HEK293 (cell line): ENCODE results near the gene TNIK.
A peak's percentile ranks its signal among the peaks of the same experiment; 100 is the strongest.

Experiments
- CTCF ChIA-PET: fragments of 350-600 bp; formaldehyde crosslinking; extraction: SDS; loops from one replicate; lab custom pipeline; 2021; ENCODE audit warnings: antibody characterized with exemption; lab: Yijun Ruan, JAX
- POLR2A ChIA-PET: fragments of 300-600 bp; formaldehyde crosslinking; extraction: SDS; loops from one replicate; lab custom pipeline; 2020; ENCODE audit warnings: antibody characterized with exemption, inconsistent platforms; lab: Yijun Ruan, JAX
- H3K27ac ChIP-seq: fragments of 200-500 bp; sonication (Bioruptor generic); 2 replicates; pipeline ENCODE4 v1.5.1; 2014; ENCODE audit warnings: low read depth, low read length, control low read depth, inconsistent platforms; ENCODE audit errors: extremely low read depth
- H3K36me3 ChIP-seq, 2 experiments: fragments of 200-500 bp in 1 of 2; sonication (Bioruptor generic) in 1 of 2; 1 replicate in 1 of 2; 2 replicates in 1 of 2; pipeline ENCODE4 v1.5.1; 2014 to 2017; ENCODE audit warnings: inconsistent platforms in 2 of 2, low read length in 2 of 2; ENCODE audit not compliant: control insufficient read depth in 2 of 2, insufficient read depth in 1 of 2
- H3K4me1 ChIP-seq: fragments of 200-500 bp; sonication (Bioruptor generic); 2 replicates; pipeline ENCODE4 v1.5.1; 2014; ENCODE audit warnings: mild to moderate bottlenecking, low read length, inconsistent platforms; ENCODE audit not compliant: control insufficient read depth, insufficient read depth
- H3K4me3 ChIP-seq: 2 replicates; pipeline ENCODE4 v1.5.1; 2011; ENCODE audit warnings: low read depth, mild to moderate bottlenecking, control low read depth, low read length, moderate library complexity
- H3K9me3 ChIP-seq: fragments of 200-500 bp; sonication (Bioruptor generic); 2 replicates; pipeline ENCODE4 v1.5.1; 2014; ENCODE audit warnings: low read depth, low read length, inconsistent platforms; ENCODE audit not compliant: control insufficient read depth, insufficient read depth
- ZIC2 ChIP-seq: fragments of 450-650 bp; formaldehyde crosslinking; IDR thresholded peaks from 2 replicates; pipeline ENCODE4 v1.5.1; 2016; ENCODE audit warnings: missing biosample characterization, missing genetic modification characterization
- ZNF138 ChIP-seq: fragments of 450-650 bp; formaldehyde crosslinking; IDR thresholded peaks from 2 replicates; pipeline ENCODE4 v1.5.1; 2016; ENCODE audit warnings: missing biosample characterization, missing genetic modification characterization, borderline replicate concordance
- ZNF184 ChIP-seq: fragments of 450-650 bp; IDR thresholded peaks from 2 replicates; pipeline ENCODE4 v1.5.1; 2018; ENCODE audit warnings: missing biosample characterization, mild to moderate bottlenecking, missing genetic modification characterization
- ZNF223 ChIP-seq: fragments of 450-650 bp; formaldehyde crosslinking; IDR thresholded peaks from 2 replicates; pipeline ENCODE4 v1.5.1; 2016; ENCODE audit warnings: missing biosample characterization, missing genetic modification characterization
- ZNF530 ChIP-seq: fragments of 450-650 bp; formaldehyde crosslinking; IDR thresholded peaks from 2 replicates; pipeline ENCODE4 v1.5.1; 2016; ENCODE audit warnings: low read depth, missing biosample characterization, missing genetic modification characterization
- ZNF596 ChIP-seq: fragments of 450-650 bp; IDR thresholded peaks from 2 replicates; pipeline ENCODE4 v1.5.0; 2018; ENCODE audit warnings: missing biosample characterization, mild to moderate bottlenecking, missing genetic modification characterization, moderate library complexity
- ZNF623 ChIP-seq: fragments of 450-650 bp; formaldehyde crosslinking; IDR thresholded peaks from 2 replicates; pipeline ENCODE4 v1.5.1; 2016; ENCODE audit warnings: missing biosample characterization, missing genetic modification characterization
- ZNF660 ChIP-seq: fragments of 450-650 bp; IDR thresholded peaks from 2 replicates; pipeline ENCODE4 v1.5.1; 2018; ENCODE audit warnings: missing biosample characterization, mild to moderate bottlenecking, missing genetic modification characterization
- TF ChIP-seq, protein P1 (sequence below): fragments of 450-650 bp; formaldehyde crosslinking; IDR thresholded peaks from 2 replicates; pipeline ENCODE4 v1.5.1; 2016; ENCODE audit warnings: missing biosample characterization, missing genetic modification characterization, low read depth
- TF ChIP-seq, protein P2 (sequence below): fragments of 450-650 bp; formaldehyde crosslinking; IDR thresholded peaks from 2 replicates; pipeline ENCODE4 v1.5.1; 2016; ENCODE audit warnings: missing biosample characterization, missing genetic modification characterization
- TF ChIP-seq, protein P3 (sequence below): fragments of 450-650 bp; formaldehyde crosslinking; IDR thresholded peaks from 2 replicates; pipeline ENCODE4 v1.5.0; 2017; ENCODE audit warnings: missing biosample characterization, missing genetic modification characterization, borderline replicate concordance
- TF ChIP-seq, protein P4 (sequence below): fragments of 450-650 bp; IDR thresholded peaks from 2 replicates; pipeline ENCODE4 v1.5.1; 2018; ENCODE audit warnings: missing biosample characterization, missing genetic modification characterization
- TF ChIP-seq, protein P5 (sequence below): fragments of 450-650 bp; formaldehyde crosslinking; optimal IDR thresholded peaks from 2 replicates; pipeline ENCODE3; 2016; ENCODE audit warnings: missing biosample characterization, mild to moderate bottlenecking, missing genetic modification characterization

TNIK gene

DNA sequence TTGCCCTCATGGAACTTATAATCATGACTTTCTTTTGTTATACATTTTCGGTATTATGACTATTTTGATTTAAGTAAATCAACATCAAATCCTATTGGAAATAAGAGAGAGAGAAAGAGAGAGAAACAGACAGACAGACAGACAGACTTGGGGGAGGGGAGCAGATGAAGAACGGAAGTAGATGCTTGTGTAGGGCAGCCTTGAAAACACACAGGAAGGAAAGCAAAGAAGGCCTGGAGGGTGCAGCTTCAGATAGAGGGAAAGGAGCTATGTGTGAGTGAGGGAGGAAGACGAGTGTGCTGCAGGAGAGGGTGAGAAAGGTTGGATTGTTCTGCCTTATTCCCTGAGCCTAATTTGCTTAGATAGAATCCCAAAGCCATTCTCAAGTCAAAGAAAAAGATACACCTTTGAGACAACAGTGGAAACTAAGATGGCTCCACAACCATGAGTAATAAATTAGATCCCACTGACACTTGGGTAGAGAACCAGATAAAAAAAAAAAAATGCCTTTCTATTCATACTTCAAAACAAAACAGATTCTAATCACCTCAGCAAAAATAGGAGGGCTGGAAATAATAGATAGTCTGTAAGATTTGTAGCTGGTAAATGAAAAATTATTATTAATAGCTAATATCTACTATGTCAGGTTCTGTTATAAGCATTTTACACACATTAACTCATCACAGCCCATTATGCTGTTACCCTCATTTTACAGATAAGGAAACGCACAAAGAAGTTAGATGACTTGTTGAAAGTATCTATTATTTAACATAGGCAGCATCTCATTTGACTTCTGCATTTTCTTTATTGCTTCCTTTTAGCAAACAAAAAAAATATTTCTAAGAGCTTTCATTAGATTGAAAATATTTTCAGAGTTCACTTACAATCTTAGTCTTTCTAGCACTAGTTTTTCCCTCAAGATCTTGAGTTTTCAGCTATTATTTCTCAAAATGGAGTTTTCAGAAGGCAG, 214.1 kb downstream of the TNIK start (continued):
- TF ChIP-seq, protein P1, sequence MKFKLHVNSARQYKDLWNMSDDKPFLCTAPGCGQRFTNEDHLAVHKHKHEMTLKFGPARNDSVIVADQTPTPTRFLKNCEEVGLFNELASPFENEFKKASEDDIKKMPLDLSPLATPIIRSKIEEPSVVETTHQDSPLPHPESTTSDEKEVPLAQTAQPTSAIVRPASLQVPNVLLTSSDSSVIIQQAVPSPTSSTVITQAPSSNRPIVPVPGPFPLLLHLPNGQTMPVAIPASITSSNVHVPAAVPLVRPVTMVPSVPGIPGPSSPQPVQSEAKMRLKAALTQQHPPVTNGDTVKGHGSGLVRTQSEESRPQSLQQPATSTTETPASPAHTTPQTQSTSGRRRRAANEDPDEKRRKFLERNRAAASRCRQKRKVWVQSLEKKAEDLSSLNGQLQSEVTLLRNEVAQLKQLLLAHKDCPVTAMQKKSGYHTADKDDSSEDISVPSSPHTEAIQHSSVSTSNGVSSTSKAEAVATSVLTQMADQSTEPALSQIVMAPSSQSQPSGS (tag by site-specific recombination), result no peak
- TF ChIP-seq, protein P2, sequence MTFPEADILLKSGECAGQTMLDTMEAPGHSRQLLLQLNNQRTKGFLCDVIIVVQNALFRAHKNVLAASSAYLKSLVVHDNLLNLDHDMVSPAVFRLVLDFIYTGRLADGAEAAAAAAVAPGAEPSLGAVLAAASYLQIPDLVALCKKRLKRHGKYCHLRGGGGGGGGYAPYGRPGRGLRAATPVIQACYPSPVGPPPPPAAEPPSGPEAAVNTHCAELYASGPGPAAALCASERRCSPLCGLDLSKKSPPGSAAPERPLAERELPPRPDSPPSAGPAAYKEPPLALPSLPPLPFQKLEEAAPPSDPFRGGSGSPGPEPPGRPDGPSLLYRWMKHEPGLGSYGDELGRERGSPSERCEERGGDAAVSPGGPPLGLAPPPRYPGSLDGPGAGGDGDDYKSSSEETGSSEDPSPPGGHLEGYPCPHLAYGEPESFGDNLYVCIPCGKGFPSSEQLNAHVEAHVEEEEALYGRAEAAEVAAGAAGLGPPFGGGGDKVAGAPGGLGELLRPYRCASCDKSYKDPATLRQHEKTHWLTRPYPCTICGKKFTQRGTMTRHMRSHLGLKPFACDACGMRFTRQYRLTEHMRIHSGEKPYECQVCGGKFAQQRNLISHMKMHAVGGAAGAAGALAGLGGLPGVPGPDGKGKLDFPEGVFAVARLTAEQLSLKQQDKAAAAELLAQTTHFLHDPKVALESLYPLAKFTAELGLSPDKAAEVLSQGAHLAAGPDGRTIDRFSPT (tag by site-specific recombination), result no peak
- no peak for TF ChIP-seq ZIC2 (tag by site-specific recombination)
- no peak for TF ChIP-seq ZNF223 (tag by site-specific recombination)
- TF ChIP-seq ZNF596 (tag by site-specific recombination), result no peak
- no peak for TF ChIP-seq ZNF138 (tag by site-specific recombination)
- no peak for TF ChIP-seq ZNF530

DNA sequence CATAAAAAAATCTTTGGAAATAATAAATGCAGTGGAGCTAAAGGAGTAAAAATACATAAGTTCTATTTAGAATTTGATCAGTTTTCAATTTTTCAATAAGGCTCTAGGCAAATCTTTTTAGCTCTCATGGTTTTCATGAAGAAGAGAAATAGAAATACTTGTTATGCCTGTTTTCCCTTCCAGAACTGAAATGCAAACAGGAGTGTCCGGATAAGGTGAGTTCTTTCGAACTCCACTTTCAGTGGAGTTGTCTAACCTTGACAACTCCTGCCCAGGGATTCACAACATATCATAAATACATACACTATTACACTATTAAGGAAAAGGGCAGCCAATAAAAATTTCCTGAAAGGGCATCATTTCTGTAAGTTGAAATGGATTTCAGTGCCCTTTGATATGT, 217.3 kb downstream of the TNIK start:
- no peak overlapping the region for H3K27ac ChIP-seq
- H3K36me3 ChIP-seq, result no peaks in the 10 kb centered on the region
- TF ChIP-seq ZNF184 (tag by site-specific recombination) (no peak), ZNF623 (tag by site-specific recombination) (no peak), ZNF660 (tag by site-specific recombination) (no peak)
- TF ChIP-seq, protein P3, sequence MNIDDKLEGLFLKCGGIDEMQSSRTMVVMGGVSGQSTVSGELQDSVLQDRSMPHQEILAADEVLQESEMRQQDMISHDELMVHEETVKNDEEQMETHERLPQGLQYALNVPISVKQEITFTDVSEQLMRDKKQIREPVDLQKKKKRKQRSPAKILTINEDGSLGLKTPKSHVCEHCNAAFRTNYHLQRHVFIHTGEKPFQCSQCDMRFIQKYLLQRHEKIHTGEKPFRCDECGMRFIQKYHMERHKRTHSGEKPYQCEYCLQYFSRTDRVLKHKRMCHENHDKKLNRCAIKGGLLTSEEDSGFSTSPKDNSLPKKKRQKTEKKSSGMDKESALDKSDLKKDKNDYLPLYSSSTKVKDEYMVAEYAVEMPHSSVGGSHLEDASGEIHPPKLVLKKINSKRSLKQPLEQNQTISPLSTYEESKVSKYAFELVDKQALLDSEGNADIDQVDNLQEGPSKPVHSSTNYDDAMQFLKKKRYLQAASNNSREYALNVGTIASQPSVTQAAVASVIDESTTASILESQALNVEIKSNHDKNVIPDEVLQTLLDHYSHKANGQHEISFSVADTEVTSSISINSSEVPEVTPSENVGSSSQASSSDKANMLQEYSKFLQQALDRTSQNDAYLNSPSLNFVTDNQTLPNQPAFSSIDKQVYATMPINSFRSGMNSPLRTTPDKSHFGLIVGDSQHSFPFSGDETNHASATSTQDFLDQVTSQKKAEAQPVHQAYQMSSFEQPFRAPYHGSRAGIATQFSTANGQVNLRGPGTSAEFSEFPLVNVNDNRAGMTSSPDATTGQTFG, result no peak
- H3K4me3 ChIP-seq, result no peak overlapping the region
- CTCF ChIA-PET, result no interaction called here
- POLR2A ChIA-PET, result no interaction called here
- no peaks in the 10 kb centered on the region for H3K4me1 ChIP-seq
- H3K9me3 ChIP-seq, result no peaks in the 10 kb centered on the region

DNA sequence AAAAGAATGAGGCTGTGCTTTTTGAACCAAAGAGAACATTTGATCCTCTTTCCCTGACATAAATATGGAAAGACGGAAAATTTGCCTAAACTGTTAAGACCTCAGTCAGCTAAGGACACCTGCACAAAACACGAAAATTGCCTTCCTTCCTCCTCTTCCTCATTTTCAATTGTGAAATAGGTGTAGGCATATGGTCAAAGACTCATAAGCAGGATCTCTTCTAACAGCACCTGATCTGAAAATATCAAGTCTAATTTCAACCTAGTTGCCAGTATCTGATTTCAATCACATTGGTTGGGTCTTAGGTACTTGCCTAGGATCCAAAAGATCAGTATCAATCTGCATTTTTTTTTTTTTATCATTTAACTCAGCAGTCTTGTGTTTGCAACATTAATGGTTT, 218.0 kb downstream of the TNIK start:
- no peak overlapping the region for H3K27ac ChIP-seq
- ChIA-PET POLR2A (no interaction called here), CTCF (no interaction called here)

More for the DNA sequence above, 218.0 kb downstream of the TNIK start:
- H3K4me3 ChIP-seq, result no peak overlapping the region
- H3K4me1 ChIP-seq, result no peaks in the 10 kb centered on the region
- TF ChIP-seq, protein P4, sequence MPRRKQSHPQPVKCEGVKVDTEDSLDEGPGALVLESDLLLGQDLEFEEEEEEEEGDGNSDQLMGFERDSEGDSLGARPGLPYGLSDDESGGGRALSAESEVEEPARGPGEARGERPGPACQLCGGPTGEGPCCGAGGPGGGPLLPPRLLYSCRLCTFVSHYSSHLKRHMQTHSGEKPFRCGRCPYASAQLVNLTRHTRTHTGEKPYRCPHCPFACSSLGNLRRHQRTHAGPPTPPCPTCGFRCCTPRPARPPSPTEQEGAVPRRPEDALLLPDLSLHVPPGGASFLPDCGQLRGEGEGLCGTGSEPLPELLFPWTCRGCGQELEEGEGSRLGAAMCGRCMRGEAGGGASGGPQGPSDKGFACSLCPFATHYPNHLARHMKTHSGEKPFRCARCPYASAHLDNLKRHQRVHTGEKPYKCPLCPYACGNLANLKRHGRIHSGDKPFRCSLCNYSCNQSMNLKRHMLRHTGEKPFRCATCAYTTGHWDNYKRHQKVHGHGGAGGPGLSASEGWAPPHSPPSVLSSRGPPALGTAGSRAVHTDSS, result peak; percentile 32; the same call in 1 of the 2 replicates
- TF ChIP-seq, protein P5, sequence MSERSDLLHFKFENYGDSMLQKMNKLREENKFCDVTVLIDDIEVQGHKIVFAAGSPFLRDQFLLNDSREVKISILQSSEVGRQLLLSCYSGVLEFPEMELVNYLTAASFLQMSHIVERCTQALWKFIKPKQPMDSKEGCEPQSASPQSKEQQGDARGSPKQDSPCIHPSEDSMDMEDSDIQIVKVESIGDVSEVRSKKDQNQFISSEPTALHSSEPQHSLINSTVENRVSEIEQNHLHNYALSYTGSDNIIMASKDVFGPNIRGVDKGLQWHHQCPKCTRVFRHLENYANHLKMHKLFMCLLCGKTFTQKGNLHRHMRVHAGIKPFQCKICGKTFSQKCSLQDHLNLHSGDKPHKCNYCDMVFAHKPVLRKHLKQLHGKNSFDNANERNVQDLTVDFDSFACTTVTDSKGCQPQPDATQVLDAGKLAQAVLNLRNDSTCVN (tag by site-specific recombination), result no peak
- H3K36me3 ChIP-seq, result no peaks in the 10 kb centered on the region
- H3K9me3 ChIP-seq, result no peaks in the 10 kb centered on the region
